GM12891 (cell line): ENCODE results near the gene CORO1C.

Experiments
- DNase-seq: peaks from one replicate; pipeline ENCODE4 v3.0.0; 2011; ENCODE audit warnings: low spot score; ENCODE audit not compliant: insufficient read length
- FAIRE-seq: peaks from 2 replicates; lab custom pipeline; 2011; peaks lifted over from hg19 to GRCh38; lab: Jason Lieb, UNC
- PAX5 ChIP-seq: IDR thresholded peaks from 2 replicates; pipeline ENCODE4 v1.6.1; 2011; ENCODE audit warnings: low read length, moderate library complexity, mild to moderate bottlenecking; ENCODE audit not compliant: insufficient read depth, severe bottlenecking
- POLR2A ChIP-seq: IDR thresholded peaks from 2 replicates; pipeline ENCODE4 v1.6.1; 2011; ENCODE audit warnings: low read depth, low read length, control low read depth
- POLR2AphosphoS5 ChIP-seq: IDR thresholded peaks from 2 replicates; pipeline ENCODE4 v1.6.1; 2011; ENCODE audit warnings: low read depth, low read length, control low read depth
- POU2F2 ChIP-seq: IDR thresholded peaks from 2 replicates; pipeline ENCODE4 v1.6.1; 2011; ENCODE audit warnings: low read depth, mild to moderate bottlenecking, control low read depth, low read length, moderate library complexity
- SPI1 ChIP-seq: IDR thresholded peaks from 2 replicates; pipeline ENCODE4 v1.6.1; 2011; ENCODE audit warnings: low read depth, low read length, control low read depth
- TAF1 ChIP-seq: IDR thresholded peaks from 2 replicates; pipeline ENCODE4 v1.6.1; 2011; ENCODE audit warnings: low read depth, low read length, control low read depth

Gene CORO1C

GRCh38 chr12:108616941-108617858, 114.1 kb downstream of the CORO1C start:
- FAIRE-seq (peak; percentile 88), DNase-seq (peak; percentile 64)
- peak; percentile 83 for TF ChIP-seq SPI1
- TF ChIP-seq PAX5: peak; percentile 65
- TF ChIP-seq POU2F2: peak; percentile 90; the same call in 1 of the 2 replicates
- TF ChIP-seq POLR2A: peak; percentile 57
- TF ChIP-seq POLR2AphosphoS5: peak; percentile 68
- TF ChIP-seq TAF1: 0 out of 2 replicates have a peak, but pooled peaks have one; percentile 21

GRCh38 chr12:108616359-108616758, 115.0 kb downstream of the CORO1C start:
- TF ChIP-seq POU2F2 (no peak), PAX5 (no peak), SPI1 (no peak), TAF1 (no peak), POLR2A (no peak), POLR2AphosphoS5 (no peak)
- no peak for DNase-seq
- no peak for FAIRE-seq

GRCh38 chr12:108615918-108616317, 115.4 kb downstream of the CORO1C start:
- FAIRE-seq: no peak
- TF ChIP-seq POU2F2 (peak; percentile 27; the same call in 1 of the 2 replicates), POLR2AphosphoS5 (no peak)
- DNase-seq: no peak

DNA sequence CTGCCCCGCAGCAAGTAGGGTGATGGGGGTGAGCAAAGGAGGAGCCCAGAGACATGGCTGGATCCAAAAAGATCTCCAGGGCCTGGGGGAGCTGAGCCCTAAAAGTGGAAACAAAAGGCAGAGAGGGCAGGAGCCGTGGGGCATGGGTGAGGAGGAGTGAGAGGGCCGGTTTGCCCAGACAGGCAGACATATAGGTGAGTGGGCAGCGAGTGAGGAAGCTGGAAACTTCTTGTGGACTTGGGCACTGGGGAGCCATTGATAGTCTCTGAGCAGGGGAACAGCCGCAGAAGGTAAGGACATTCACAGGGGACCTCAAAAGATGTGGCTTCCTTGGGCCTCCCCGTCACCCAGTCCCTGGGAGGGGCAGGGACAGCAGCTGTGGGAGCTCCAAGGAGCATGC, 116.7 kb downstream of the CORO1C start:
- no peak for FAIRE-seq
- TF ChIP-seq POLR2AphosphoS5: no peak
- TF ChIP-seq PAX5: no peak
- TF ChIP-seq POU2F2: no peak
- no peak for TF ChIP-seq POLR2A
- no peak for TF ChIP-seq SPI1
- TF ChIP-seq TAF1: no peak
- no peak for DNase-seq

- TF ChIP-seq SPI1: no peak
- no peak for TF ChIP-seq POU2F2
- no peak for TF ChIP-seq PAX5
- no peak for TF ChIP-seq POLR2AphosphoS5
- no peak for TF ChIP-seq TAF1
- TF ChIP-seq POLR2A: no peak
- no peak for DNase-seq
- FAIRE-seq: no peak
Observed at GRCh38 chr12:108614041-108614440, 117.3 kb downstream of the CORO1C start.

DNA sequence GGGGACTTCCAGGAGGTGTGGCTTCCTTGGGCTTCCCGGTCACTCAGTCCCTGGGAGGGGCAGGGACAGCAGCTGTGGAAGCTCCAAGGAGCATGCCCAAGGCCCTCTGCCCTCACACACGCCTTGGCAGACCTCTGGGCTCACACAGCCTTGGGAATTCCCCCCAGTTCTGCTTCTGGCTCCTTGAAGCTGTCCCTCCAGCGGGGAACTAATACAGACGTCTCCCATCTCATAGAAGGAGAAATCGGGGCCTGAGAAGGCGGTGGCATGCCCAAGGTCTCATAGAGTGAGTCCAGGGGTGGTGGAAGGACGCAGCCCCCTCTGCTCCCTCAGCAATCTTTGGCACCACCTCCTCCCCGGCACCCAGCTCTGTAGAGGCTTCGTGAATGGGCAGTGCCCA, 117.8 kb downstream of the CORO1C start:
- DNase-seq (no peak), FAIRE-seq (no peak)
- TF ChIP-seq POLR2AphosphoS5 (no peak), TAF1 (no peak), POU2F2 (no peak), PAX5 (no peak), SPI1 (no peak), POLR2A (no peak)

DNA sequence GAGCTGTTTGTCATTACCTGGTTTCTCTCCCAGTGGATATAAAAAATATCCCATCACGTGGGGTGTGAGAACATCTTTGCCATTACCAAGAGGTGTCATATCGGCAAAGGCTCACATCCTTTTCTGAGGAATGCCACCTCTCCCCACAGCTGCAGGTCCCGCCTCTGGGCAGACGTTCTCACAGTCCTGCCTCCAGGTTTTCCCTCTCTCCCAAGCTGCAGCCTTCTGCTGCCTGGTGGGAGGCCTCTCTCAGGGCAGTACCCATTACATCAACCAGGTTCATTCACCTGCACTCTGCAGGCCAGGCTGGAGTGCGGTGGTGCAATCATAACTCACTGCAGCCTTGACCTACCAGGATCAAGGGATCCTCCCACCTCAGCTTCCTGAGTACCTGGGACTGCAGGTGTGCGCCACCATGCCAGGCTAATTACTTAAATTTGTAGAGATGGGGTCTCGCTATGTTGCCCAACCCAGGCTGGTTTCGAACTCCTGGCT, 118.5 kb downstream of the CORO1C start:
- TF ChIP-seq TAF1 (no peak), PAX5 (no peak)
- no peak for DNase-seq
- FAIRE-seq: peak; percentile 64

DNA sequence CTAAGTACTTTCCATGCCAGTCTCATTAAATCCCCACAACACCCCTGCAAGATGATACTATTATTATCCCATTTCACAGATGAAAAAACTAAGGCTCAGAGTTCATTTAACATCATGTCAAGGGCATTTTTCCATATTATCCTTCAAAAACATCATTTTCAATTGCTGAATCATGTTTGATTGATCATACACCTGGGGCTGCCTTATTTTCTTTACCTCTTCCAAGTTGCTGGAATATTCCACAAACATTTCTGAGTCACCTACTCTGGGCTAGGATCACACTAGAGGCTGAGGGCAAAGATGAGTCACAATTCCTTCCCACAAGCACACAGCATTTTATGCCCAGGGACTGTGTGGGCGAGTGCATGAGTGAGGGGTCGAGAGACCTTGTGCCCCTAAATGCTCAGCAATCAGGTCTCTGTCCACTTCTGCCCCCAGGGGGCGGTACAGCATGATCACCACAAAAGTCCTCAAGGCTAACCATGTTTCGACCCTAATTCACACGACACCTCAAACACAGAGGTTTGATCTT, 119.4 kb downstream of the CORO1C start:
- TF ChIP-seq POU2F2: no peak
- DNase-seq (no peak), FAIRE-seq (peak; percentile 45)

GRCh38 chr12:108610856-108611605, 120.3 kb downstream of the CORO1C start:
- DNase-seq (no peak), FAIRE-seq (no peak)
- TF ChIP-seq POU2F2 (no peak), PAX5 (no peak), POLR2AphosphoS5 (no peak), POLR2A (no peak), TAF1 (no peak), SPI1 (no peak)

DNA sequence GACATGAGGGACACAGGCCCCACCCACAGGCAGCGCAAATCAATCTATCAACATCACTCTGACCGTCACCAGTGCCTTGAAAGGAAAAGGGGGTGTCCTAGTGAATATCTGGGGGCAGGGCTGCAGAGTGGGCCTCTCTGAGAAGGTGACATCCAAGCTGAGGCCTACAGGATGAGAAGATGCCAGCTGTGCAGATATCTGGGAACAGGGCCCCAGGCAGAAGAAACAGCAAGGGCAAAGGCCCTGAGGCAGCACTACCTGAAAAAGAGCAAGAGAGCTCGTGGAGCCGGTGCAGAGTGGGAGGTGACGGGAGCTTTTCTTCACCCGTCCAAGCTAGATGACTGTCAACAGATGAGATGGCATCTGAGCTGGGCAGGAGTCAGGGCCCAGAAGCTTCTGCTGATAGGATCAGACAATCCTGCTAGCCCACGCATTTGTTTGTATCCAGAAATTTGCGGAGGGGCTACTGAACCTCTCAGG, 120.9 kb downstream of the CORO1C start:
- DNase-seq (no peak), FAIRE-seq (no peak)

More for the DNA sequence above, 120.9 kb downstream of the CORO1C start:
- TF ChIP-seq PAX5: no peak
- no peak for TF ChIP-seq SPI1
- TF ChIP-seq TAF1: no peak
- TF ChIP-seq POLR2AphosphoS5: no peak
- TF ChIP-seq POLR2A: no peak
- TF ChIP-seq POU2F2: no peak
